ENCODE results near the gene TMEM187. TPM values are rescaled to one million over a fixed set of nuclear protein-coding genes. Genes with fewer than 3 reads are reported as not detected.

Gene TMEM187
- total and polyA plus RNA-seq, 4 donors, result 1.8 to 11.4 (median 5.9) TPM

DNA sequence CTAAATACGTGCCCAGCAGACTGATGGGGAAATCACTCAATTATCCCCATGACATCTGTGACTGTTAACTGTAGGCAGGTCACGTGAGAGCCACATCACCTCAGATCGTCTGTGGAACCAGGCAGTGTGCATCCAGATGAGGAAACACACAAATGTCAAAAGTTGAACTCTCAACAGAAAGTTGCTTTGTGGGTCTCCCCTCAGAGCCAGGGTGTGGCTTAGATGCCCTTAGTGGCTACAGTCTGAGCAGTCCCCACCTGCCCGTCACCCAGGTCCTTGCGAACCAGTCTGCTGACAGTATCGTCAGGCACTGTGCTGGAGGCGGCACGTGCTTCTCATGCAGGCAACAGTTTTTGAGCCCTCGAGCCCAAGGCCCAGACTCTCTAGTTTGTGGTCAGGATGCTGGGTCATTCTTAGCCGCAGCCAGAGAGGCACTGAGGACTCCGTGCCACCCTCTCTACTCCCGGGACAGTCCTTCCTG, 10.8 kb downstream of the TMEM187 start:
- H3K4me3 ChIP-seq, result no peak overlapping the region
- H3K27me3 ChIP-seq (ENCODE audit: control insufficient read depth in 3 of 3, insufficient read depth in 3 of 3, low read length in 2 of 3), result peaks cover 0 to 7% (median 0%) of the 10 kb centered on the region in 3 donors
- no peak overlapping the region for H3K27ac ChIP-seq (ENCODE audit: low read depth in 1 of 2, low read length in 1 of 2)
- H3K9ac ChIP-seq (ENCODE audit: insufficient read depth in 1 of 2, low read length in 2 of 2), result no peak overlapping the region
- WGBS, 2 donors, result 49 to 77% methylated on average over 12 of the region's 12 CpGs
- H3K36me3 ChIP-seq (ENCODE audit: control insufficient read depth in 4 of 4, insufficient read depth in 4 of 4, low read length in 4 of 4), result no peaks in the 10 kb centered on the region
- H3K9me3 ChIP-seq (ENCODE audit: control insufficient read depth in 4 of 4, insufficient read depth in 3 of 4, low read length in 3 of 4), result peaks cover 0 to 2% (median 1%) of the 10 kb centered on the region in 4 donors
- ATAC-seq (ENCODE audit: insufficient read depth, low FRiP score), result no peak
- DNase-seq, result no peak
- no peaks in the 10 kb centered on the region for H3K4me1 ChIP-seq (ENCODE audit: control insufficient read depth in 5 of 5, insufficient read depth in 5 of 5, low read length in 5 of 5)
- TF ChIP-seq, protein P1, sequence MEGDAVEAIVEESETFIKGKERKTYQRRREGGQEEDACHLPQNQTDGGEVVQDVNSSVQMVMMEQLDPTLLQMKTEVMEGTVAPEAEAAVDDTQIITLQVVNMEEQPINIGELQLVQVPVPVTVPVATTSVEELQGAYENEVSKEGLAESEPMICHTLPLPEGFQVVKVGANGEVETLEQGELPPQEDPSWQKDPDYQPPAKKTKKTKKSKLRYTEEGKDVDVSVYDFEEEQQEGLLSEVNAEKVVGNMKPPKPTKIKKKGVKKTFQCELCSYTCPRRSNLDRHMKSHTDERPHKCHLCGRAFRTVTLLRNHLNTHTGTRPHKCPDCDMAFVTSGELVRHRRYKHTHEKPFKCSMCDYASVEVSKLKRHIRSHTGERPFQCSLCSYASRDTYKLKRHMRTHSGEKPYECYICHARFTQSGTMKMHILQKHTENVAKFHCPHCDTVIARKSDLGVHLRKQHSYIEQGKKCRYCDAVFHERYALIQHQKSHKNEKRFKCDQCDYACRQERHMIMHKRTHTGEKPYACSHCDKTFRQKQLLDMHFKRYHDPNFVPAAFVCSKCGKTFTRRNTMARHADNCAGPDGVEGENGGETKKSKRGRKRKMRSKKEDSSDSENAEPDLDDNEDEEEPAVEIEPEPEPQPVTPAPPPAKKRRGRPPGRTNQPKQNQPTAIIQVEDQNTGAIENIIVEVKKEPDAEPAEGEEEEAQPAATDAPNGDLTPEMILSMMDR (IDR thresholded peaks at IDR 0.05; ENCODE audit: control extremely low read depth, extremely low read depth), result no peak

DNA sequence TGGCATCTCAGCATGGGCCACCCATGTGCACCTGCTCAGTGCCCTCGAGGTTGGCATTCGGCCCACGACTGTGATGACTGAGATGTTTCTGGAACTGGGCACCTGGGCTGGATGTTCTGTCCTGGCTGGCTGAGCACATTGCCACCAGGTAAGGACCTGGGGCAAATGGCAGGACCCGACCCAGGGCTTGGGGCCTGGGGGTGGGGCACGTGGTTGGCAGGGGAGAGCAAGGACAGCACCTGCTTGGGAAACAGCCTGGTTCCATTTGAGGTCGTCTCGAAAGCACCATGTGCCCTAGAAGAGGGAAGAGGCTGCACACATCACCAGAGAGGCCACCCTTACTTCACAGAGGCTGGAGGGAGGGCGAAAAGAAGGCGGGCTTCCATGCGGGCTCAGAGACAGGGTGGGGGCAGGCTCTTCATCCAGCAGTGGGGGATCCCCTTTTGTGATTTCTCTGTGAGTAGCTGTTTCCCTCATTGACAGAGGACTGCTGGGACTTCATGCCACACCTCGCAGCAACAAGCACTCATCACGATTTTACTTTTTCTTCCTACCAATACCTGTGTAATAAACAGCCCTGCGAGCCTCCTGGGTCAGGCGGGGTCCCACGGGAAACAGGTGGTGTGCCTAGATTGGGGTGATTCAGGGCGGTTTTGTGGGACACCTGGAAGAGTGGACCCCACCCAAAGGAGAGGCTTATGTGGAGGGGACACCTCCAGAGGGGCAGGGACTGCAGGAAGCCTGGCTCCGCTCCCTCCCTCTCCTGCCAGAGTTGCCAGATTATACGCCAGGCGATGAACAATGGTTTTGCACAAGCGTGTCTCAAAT, 12.0 kb downstream of the TMEM187 start:
- no peak overlapping the region for H3K4me3 ChIP-seq
- H3K27me3 ChIP-seq (ENCODE audit: control insufficient read depth in 3 of 3, insufficient read depth in 3 of 3, low read length in 2 of 3), result peaks cover 0 to 7% (median 0%) of the 10 kb centered on the region in 3 donors
- ATAC-seq (ENCODE audit: insufficient read depth, low FRiP score) (no peak), DNase-seq (no peak)
- H3K9ac ChIP-seq (ENCODE audit: insufficient read depth in 1 of 2, low read length in 2 of 2), result no peak overlapping the region
- no peaks in the 10 kb centered on the region for H3K4me1 ChIP-seq (ENCODE audit: control insufficient read depth in 5 of 5, insufficient read depth in 5 of 5, low read length in 5 of 5)
- 59 to 70% methylated on average over 13 to 20 of the region's 20 CpGs for WGBS, 2 donors
- no peaks in the 10 kb centered on the region for H3K36me3 ChIP-seq (ENCODE audit: control insufficient read depth in 4 of 4, insufficient read depth in 4 of 4, low read length in 4 of 4)
- peak overlapping the region in 1 of 2 donors; percentile 65 for H3K27ac ChIP-seq (ENCODE audit: low read depth in 1 of 2, low read length in 1 of 2)
- H3K9me3 ChIP-seq (ENCODE audit: control insufficient read depth in 4 of 4, insufficient read depth in 3 of 4, low read length in 3 of 4), result peaks cover 0 to 2% (median 1%) of the 10 kb centered on the region in 4 donors
- TF ChIP-seq, protein P1 (IDR thresholded peaks at IDR 0.05; ENCODE audit: control extremely low read depth, extremely low read depth), result no peak

- TF ChIP-seq, protein P1 (IDR thresholded peaks at IDR 0.05; ENCODE audit: control extremely low read depth, extremely low read depth), result no peak
- Histone ChIP-seq H3K36me3 (ENCODE audit: control insufficient read depth in 4 of 4, insufficient read depth in 4 of 4, low read length in 4 of 4) (no peaks in the 10 kb centered on the region), H3K9me3 (ENCODE audit: control insufficient read depth in 4 of 4, insufficient read depth in 3 of 4, low read length in 3 of 4) (peaks cover 0 to 2% (median 0%) of the 10 kb centered on the region in 4 donors), H3K4me1 (ENCODE audit: control insufficient read depth in 5 of 5, insufficient read depth in 5 of 5, low read length in 5 of 5) (no peaks in the 10 kb centered on the region), H3K27me3 (ENCODE audit: control insufficient read depth in 3 of 3, insufficient read depth in 3 of 3, low read length in 2 of 3) (no peaks in the 10 kb centered on the region), H3K4me3 (no peak overlapping the region), H3K27ac (ENCODE audit: low read depth in 1 of 2, low read length in 1 of 2) (no peak overlapping the region), H3K9ac (ENCODE audit: insufficient read depth in 1 of 2, low read length in 2 of 2) (no peak overlapping the region)
- no peak for ATAC-seq (ENCODE audit: insufficient read depth, low FRiP score)
- no peak for DNase-seq
- WGBS, 2 donors, result 72 to 76% methylated on average over 12 of the region's 12 CpGs
Observed at GRCh38 chrX:153988493-153988892, 15.9 kb downstream of the TMEM187 start.

Data from lung (tissue), 12 donors.